Globus pallidus (tissue), 1 donor: ENCODE measurements around the gene PSRC1.
A peak's percentile ranks its signal among the peaks of the same experiment; 100 is the strongest.

Source experiments
- DNase-seq: peaks from one replicate; pipeline ENCODE4 v3.0.0-alpha.2; 2015; ENCODE audit warnings: low spot score

Gene PSRC1

DNA sequence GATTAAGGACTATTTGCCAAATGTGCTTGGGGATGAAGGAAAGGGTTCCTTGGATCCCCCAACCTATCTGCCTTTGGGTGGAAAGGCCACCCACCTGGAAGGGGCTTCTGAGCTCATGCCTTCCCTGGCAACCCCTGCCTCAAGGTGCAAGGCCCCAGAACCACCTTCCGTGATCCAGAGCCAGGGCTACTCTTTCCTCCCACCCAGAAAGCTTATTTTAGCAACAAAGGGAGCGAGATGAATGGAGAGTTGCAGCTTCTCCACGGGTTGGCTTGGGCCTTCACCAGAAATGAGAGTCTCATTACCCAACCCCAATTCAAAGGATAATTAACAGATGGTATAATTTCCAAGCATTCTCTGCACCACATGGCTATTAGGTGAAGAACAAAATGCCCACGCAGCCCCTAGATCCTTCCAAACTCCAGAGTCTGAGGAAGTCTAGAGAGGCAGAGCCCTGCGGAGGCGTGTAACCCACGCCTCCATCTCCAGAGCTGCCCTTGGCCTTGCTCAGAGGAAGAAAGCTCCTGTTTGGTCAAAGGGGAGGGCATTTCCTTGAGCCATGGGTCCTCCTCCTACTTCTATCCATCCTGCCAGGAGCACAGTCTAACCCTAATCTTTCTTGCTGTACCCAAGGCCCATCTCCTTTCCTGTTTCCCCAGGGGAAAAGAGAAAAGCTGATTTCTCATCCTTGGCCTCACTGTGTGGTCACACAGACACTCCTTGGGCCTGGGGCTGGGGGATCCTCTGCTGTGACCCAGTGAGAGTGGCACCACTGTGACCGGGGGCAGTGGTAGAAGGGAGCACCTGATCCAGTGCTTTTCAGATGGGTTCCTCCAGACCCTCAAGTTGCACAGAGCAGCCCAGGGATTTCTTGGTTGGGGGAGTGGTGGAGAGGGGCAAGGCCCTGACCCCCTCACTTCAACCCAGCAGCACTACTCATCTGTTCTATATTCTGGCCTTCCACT lies 35.3 kb downstream of the PSRC1 start:
- DNase-seq: no peak

DNA sequence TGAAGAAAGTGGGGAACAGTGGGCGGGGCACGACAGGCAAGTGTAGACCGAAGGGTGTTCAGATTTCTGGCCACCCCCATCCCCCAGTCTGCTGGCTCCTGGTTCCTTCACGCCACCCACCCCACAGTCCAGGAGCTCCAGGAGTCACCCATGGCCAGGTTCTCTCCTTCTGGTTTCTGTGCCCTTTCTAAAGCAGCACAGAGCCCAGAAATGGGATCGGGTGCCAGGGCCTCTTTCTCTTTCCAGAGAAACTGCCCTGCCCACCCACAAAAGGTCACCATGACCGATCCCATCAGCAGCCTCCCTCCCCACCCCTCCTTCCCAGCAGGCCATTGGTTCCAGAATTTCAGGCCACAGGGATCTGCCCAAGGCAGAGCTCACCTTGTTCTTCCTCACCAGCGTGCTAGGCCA lies 36.8 kb downstream of the PSRC1 start:
- DNase-seq: no peak

DNA sequence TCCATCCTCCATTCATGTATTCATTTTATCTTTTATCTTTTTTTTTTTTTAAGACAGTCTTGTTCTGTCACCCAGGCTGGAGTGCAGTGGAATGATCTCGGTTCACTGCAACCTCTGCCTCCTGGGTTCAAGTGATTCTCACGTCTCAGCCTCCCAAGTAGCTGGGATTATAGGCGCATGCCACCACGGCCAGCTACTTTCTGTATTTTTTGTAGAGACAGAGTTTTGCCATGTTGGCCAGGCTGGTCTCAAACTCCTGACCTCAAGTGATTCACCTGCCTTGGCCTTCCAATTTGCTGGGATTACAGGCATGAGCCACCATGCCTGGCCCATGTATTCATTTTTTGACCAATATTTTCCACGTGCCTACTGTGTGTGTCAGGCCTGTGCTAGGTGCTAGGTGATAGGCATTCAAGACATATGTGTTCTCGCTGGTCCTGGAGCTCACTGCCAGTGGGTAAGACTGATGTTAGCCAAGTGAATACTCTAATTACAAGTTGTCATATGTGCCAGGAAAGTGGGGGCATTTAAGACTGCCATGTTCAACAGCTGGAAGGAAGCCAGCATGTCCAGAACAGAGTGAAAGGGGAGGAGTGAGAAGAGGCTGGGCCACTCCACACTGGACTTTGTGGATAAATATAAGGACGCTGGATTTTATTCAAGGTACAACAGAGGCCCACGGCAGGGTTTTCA lies 38.9 kb downstream of the PSRC1 start:
- DNase-seq: no peak

DNA sequence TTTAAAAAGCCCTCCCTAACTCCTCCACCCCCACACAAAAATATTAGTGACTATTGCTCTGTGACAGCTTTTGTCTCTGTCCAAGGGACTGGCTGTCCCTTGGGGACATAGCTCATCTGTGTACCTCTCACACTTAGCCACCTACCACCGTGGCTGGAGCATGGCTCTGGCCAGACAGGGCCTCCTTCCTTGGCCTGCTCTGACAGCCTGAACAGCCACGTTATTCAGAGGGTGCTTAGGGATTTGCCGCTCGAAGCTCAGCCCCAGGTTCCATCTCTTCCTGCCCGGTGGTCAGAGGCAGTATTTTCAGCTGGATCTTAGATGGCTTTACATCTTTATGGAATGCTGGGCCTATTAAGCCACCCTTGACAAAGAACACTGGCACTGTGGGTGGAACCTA lies 39.7 kb downstream of the PSRC1 start:
- DNase-seq: no peak

DNA sequence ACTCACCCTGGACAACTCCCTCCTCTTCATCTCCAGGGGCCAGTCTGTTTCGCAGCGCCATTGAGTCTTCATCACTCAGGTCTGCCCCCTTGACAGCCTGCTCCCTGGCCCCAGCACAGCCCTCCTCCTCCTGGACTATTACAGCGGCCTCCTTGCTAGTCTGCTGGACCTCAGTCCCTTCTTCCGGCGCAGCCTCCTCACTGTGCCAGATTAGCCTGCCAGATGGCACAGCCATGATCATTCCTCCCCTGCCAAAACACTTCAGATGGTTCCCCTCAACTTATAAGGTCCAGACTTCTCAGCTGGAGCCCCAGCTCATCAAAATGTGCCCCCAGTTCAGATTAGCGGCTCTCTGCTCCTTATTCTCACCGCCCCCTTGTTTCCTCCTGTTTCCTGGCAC lies 40.6 kb downstream of the PSRC1 start:
- DNase-seq: no peak

DNA sequence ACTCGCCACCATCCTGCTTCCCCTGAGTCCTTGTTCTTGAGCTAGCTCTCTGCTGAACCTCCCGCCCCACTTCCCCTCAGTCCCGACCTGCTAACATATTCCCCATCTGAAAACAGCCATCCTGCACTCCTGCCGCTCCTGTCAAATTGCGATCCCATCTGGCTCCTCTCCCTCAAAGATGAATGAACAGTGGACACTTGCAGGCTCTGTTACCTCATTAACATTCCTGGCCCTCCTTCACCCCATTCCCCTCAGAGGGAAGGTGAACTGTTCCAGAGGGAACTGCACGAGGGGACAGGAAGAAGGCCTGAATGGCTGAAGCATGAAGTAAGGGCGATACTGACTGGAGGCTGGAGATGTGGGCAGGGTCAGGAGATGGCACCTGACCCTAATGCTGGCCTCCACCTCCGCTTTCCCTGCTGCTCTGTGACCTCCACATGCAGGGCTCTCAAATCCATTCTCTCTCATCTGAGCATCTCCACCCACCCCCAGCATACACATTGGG lies 41.1 kb downstream of the PSRC1 start:
- DNase-seq: no peak

DNA sequence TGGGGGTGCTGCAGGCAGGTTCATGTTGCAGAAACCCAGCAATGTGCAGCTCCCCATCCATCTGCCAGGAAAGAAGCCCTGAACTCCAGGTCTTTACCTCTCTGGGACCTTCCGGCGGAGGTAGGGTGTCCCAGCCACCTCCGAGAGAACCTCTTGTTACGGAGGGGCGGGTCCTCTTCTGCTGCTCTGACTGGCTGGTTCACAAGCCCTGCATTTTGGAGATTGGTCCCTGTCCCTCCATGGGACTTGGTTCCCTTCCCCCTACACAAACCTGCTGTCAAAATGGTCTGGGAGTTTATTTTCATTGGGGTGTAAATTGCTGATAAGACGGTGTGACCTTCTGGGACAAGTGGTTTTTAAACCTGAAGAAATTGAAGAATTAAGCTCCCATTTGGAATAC lies 41.6 kb downstream of the PSRC1 start:
- no peak for DNase-seq

DNA sequence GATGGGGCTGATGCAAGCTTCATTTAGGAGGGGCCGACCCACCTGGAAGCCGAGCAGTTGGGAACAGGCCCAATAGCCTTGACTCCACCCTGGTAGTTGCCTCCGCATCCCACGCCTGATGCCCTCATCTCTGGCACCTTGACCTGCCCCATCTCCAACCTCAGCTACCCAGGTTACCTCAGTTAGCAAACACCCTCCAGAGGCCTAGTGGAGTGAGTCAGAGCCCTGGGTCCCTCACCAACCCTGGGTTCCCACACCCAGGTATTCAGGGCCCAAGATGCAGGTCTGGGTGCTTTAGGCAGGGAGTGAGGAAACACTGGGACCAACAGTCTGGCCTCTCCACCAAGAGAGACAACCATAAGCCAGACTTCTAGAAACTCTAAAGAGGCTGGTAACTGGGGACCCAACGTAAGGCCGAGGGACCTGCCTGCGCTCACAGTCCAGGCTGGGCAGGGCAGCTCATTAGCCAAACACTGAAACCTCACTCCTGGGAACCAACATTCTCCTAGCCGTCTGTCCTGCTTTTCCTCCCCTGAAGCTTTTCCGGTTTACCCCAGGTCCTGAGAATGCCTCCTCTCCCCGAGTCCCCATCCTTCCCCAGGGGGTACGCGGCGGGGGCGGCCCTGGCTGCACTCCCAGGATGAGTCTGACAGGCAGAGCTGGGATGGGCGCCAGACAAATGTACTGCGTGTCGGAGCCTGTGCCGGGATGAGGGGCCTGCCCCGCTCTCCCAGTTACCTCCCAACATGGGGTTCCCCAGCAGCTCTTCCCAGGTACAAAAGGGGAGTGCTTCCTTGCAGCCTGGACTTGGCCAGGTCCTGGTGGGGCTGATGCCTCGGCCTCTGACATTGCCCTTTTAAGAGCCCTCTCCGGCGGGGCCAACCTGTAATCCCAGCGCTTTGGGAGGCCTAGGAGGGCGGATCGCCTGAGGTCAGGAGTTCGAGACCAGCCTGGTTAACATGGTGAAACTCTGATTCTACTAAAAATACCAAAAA lies 42.5 kb downstream of the PSRC1 start:
- DNase-seq: no peak

DNA sequence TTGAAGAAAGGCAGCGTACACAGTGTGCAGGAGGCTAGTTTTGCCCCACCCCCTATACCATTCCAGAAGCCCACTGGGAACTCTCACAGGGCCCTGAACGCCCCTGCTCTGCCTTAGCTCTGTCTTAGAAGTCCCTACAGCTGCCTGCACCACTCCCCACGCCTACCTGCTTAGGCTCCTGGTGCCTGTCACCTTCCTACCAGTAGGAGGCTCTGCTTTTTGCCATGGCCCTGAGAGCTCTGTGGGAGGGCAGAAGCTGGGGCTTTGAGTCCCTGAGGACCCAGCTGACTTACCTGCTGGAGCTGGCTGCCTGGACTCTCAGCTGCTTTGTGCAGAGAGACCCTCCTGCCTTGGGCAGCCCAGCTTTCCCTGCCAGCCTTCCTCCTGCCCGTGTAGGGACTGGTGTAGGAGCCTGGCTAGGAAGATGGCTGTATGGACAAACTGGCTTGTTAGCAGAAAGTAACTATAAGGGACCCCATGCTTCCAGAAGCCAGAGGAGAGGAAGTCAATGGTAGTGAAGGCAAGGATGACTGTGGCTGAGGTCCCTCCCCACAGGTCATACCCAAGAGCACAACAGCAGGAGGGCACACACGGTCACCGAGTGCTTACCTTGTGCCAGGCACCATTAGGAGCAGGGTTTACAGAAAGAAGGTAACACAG lies 43.4 kb downstream of the PSRC1 start:
- DNase-seq: no peak

DNA sequence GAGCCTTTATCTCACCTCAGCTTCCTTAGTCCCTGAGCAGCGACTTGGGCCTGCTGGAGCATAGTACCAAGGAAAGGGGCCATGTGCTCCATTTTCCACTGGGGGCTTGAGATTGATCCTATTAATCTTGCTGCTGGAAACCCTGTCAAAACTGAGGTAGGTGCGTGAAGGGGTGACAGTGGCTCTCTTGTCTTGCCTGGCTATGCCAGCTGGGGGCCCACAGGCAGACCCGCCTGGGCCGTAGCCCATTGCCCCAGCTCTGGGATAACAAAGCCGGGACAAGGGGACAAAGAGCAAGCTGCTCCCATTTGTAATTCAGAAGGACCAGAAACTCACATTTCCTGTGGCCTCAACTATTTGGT lies 43.9 kb downstream of the PSRC1 start:
- no peak for DNase-seq

DNA sequence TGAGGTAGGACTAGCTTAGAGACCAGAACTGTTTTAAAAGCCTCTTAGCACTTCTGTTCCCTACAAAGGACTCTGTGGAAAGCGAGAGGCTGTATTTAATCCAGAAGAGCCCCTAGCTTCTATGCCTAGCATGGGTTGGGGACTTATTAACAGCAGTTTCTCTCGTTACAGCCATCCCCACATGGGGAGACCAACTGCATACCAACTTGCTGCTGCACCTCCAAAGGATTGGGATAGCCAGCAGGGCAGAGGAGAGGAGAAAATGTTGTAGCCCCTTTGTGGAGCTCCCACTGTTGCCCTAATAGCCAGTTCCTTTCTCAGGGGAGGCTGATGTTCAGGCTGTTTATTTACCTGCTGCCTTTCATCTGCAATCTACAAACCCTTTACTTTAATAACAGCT lies 44.6 kb downstream of the PSRC1 start:
- no peak for DNase-seq

DNA sequence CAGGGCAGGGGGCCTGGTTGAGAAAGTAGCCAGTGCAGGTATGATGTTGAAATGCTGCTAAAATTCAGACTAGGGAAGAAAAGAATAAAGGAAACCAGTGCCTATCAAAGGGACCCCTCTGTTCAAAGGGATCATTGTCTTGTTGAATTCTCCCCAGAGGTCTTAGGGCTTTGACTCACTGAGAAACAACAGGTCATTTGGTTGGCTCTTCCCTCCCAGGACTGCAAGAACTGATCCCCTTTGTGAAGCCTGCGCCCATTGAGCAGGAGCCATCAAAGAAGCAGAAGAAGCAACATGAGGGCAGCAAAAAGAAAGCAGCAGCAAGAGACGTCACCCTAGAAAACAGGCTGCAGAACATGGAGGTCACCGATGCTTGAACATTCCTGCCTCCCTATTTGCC lies 45.4 kb downstream of the PSRC1 start:
- no peak for DNase-seq

DNA sequence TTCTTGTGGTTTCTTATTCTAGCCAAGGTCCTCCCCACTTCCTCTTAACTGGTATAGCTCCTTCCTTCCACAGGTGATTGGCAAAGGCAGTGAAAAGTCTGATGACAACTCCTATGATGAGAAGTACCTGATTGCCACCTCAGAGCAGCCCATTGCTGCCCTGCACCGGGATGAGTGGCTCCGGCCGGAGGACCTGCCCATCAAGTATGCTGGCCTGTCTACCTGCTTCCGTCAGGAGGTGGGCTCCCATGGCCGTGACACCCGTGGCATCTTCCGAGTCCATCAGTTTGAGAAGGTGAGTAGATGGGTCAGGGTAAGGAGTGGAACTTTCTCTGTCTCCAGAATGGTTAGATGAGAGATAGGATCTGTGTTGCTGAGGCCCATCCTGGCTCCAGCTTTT lies 47.8 kb downstream of the PSRC1 start:
- DNase-seq: no peak

DNA sequence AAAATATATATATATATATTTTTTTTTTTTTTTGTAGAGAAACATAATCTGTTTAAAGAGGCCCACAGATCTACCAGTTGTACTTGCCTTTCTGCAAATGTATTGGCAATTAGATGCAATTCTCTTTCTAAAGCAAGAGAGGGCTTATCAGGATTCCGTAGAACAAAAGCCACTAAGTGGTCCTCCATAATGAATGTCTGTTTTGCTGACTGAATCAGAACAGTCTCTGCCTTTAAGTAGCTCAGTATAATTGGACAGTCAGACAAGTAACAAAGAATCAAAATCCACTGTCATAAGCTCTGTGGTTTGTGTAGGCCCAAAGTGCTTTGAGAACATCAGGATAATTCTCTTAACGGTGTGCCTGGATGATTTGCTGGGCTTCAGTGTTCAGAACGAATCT lies 51.9 kb downstream of the PSRC1 start:
- DNase-seq: peak; percentile 55
